ENCODE results near the gene TSGA10IP.

TSGA10IP gene

DNA sequence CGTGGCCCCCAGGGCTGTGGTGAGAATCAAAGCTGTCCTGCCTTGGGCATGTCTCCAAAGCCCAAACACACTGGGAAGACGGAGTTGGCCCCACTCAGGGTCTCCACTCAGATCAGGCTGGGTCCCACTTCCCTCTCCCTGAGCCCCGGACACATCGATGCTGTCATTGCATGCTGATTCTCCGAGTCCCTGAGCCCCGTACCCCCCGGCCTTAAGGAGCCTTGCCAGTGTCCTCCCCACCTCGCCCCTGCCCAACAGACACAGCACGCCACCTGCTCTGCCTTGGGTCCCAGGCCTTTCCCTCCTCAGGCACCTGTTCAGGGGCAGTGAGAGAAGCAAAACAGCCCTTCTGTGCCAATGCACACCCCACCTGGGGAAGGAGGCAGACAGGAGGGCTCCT, 42.1 kb downstream of the TSGA10IP start:
- no peak overlapping the region for H3K27ac ChIP-seq
- TF ChIP-seq, protein P1, sequence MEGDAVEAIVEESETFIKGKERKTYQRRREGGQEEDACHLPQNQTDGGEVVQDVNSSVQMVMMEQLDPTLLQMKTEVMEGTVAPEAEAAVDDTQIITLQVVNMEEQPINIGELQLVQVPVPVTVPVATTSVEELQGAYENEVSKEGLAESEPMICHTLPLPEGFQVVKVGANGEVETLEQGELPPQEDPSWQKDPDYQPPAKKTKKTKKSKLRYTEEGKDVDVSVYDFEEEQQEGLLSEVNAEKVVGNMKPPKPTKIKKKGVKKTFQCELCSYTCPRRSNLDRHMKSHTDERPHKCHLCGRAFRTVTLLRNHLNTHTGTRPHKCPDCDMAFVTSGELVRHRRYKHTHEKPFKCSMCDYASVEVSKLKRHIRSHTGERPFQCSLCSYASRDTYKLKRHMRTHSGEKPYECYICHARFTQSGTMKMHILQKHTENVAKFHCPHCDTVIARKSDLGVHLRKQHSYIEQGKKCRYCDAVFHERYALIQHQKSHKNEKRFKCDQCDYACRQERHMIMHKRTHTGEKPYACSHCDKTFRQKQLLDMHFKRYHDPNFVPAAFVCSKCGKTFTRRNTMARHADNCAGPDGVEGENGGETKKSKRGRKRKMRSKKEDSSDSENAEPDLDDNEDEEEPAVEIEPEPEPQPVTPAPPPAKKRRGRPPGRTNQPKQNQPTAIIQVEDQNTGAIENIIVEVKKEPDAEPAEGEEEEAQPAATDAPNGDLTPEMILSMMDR (IDR thresholded peaks at IDR 0.05) = no peak
- TF ChIP-seq ZFX (IDR thresholded peaks at IDR 0.05; ENCODE audit: borderline replicate concordance) = no peak

DNA sequence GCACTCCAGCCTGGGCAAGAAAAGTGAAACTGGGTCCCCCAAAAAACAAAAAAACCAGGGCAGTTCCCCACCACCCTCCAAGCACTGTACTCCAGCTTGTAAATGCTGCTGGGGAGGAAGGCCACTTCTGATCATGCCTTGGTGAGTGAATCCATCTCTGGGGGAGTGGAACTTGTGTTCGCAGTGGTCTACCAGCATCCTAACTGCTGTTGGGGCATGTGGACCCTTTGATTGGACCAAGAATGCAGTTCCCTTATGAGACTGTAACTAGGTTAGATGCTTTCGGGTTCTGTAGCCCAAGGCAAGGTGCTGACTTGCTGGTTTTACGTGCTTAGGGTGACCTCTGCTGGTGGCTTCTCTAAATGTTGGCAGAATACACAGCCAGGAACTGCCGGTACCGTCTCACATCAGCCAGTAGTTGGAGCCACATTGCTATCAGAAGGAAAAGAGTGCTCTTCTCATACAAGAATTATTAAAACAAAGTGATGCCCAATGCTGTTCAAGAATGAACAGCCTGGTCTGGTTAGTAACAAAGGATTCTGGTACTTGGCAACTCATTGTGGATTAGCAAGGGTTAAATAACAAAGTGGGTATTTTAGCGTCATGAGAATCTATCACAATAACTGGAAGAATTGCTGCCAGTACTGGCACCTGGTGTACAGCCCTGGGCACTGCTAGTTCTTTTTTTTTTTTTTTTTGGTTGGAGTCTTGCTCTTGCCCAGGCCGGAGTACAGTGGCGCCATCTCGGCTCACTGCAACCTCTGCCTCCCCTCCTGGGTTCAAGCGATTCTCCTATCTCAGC, 43.7 kb downstream of the TSGA10IP start:
- H3K27ac ChIP-seq = peak overlapping the region; percentile 54
- TF ChIP-seq, protein P1 (IDR thresholded peaks at IDR 0.05) = peak; percentile 98
- TF ChIP-seq ZFX (IDR thresholded peaks at IDR 0.05; ENCODE audit: borderline replicate concordance) = no peak

DNA sequence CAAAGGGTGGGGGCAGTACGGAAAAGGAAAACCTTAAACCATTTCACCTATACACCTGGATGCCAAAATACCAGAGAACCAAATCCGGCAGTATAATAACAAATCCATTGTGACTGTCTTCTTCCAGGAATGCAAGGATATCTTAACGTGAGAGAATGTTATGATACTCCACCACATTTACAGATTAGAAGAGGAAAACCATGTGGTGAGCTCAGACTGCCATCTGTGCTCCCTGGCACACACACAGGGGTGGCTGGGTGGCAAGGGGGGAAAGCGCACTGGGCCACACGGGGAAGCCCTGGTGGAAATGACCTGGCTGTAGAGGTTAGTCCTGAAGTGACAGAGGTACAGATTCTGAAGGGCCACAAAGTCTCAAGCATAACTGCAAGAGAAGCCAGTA, 46.8 kb downstream of the TSGA10IP start:
- no peak overlapping the region for H3K27ac ChIP-seq
- TF ChIP-seq, protein P1 (IDR thresholded peaks at IDR 0.05) = no peak
- TF ChIP-seq ZFX (IDR thresholded peaks at IDR 0.05; ENCODE audit: borderline replicate concordance) = no peak

DNA sequence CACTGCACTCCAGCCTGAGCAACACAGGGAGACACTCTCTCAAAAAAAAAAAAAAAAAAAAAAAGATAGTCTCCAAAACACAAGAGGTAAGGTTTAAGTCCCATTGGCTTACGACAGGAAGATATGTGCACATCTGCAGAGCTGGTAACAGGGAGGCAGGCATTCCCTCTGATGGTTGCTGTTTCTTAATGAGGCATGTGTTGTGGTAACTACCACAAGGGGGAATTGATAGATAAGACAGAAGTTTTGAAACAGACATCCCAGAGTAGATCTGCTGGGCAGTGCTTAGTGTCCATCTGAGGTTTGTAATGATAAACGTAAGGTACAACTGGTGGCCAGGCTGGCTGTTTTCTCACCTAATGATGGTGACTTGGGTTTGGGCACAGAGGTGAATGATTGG, 52.0 kb downstream of the TSGA10IP start:
- TF ChIP-seq, protein P1 (IDR thresholded peaks at IDR 0.05) = no peak
- no peak for TF ChIP-seq ZFX (IDR thresholded peaks at IDR 0.05; ENCODE audit: borderline replicate concordance)
- H3K27ac ChIP-seq = no peak overlapping the region

GRCh38 chr11:66001942-66002647, 56.8 kb downstream of the TSGA10IP start, which contains the start of the genes BANF1 and EIF1AD:
Gene BANF1 (plus strand): TSS chr11:66002503. CDS start chr11:66003251, 748 bp downstream.
Gene EIF1AD (minus strand): TSS chr11:66002157. CDS start chr11:66000389, 1,768 bp downstream.
- TF ChIP-seq, protein P1 (IDR thresholded peaks at IDR 0.05) = no peak
- TF ChIP-seq ZFX (IDR thresholded peaks at IDR 0.05; ENCODE audit: borderline replicate concordance) = no peak
- H3K27ac ChIP-seq = peak within 1 kb of the TSS; percentile 96

DNA sequence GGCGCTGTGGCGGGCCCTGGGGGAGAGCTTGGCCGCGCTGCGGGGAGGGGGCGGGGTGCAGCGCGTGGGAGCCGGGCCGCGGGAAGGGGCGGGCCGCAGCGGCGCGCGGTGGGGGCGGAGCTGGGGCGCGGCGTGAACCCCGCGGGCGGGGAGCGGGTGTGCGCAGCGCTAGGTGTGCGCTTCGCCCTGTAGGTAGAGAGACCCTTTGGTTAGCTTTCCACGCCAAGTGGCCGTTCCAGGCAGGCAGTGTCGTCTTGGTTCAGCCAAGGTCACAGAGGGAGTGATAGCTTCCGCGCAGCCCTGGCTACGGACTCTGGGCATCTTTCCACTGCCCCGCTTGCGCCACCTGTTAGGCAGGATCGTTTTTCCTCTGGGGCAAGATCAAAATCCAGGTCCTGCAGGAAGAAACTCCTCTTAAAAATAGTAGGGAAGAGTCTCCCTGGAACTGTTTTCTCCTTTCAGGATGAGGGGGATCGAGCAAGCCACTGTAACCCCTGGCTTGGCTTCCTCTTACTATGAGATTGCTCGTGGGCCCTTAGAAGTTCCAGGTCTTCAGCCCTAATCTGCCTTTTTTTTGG, 57.5 kb downstream of the TSGA10IP start:
- no peak for TF ChIP-seq ZFX (IDR thresholded peaks at IDR 0.05; ENCODE audit: borderline replicate concordance)
- TF ChIP-seq, protein P1 (IDR thresholded peaks at IDR 0.05) = peak; percentile 54
- H3K27ac ChIP-seq = peak overlapping the region; percentile 96

All from 22Rv1 (cell line).